Cardiac septum (tissue), 1 donor: Measurements from ENCODE around the gene TENM4. TPM values are rescaled to one million over a fixed set of nuclear protein-coding genes. Genes with fewer than 3 reads are reported as not detected.

ENCODE experiments used
- DNase-seq: peaks from one replicate; pipeline ENCODE4 v3.0.0-alpha.2; 2020; ENCODE audit warnings: low spot score
- intact Hi-C: fragments of 100-400 bp; cut with DNase I; formaldehyde crosslinking; loops from one replicate; pipeline ENCODE4 v1.14.0; 2022
- total RNA-seq: library from RNA; stranded (reverse); fragmentation: NEBNext Ultra II Directional; extraction: Animal tissue kit (Norgen Biotek cat#: 25700); gene quantifications from one replicate; pipeline ENCODE4 v1.2.1, GENCODE V29; 2021
- donor health status: DM: no; HTN: no; CAD: no.

TENM4 gene
- total RNA-seq, 1 donor from 2014 or later, result 3.4 TPM

DNA sequence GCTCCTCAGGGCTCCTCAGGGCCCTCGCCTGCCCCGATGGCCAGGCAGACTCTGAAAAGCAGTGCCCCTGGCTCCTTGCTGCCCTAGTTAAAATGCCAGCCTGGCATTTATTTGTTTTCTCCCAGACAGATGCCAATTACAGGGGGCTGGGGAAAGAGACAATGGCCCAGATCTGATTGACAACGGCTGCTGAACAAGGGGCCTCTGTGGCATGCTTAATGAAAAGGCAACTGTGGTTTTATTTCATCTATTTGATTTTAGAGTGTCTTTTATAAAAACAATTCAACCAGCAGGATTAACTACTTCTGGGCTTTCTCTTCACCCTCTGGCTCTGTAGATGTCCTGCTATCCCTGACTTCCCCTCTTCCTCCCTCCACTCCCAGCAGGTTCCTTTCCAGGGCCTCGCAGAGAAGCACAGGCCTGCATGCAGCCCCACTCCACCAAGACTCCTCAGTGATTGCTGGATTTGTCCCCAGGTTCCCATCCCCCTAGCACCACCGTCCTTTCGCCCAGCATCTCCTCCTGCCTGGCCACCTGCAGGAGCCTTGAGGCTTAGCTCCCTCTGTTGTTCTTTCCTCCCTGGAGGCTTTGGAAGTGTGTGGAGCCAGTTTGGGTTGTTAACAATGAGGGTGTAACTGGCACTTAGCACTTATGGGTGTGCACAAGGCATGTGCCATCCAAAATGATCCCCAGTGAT, 171.1 kb downstream of the TENM4 start:
- intact Hi-C loops, result no loop called here
- no peak for DNase-seq

DNA sequence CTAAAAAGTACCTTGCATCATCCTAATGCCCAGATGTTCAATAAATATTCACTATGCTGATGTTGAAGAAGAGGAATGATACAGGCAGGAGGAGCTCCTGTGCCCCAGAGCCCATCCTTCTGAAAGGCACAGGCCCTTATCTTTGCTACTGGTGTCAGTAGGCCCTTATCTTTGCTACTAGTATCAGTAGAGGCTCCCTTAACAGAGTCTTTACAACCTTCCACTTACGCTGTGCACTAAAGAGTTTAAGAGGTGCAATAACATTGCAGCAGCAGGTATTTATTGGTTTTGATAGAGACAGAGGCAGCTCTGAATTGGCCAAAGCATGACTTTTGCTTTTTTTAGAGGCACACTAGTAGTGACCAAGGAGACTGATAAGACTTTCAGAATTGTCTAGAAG, 174.4 kb downstream of the TENM4 start:
- intact Hi-C loops, result no loop called here
- DNase-seq, result no peak

- intact Hi-C loops, result no loop called here
- no peak for DNase-seq
Measured at GRCh38 chr11:79265756-79266322, 175.0 kb downstream of the TENM4 start.

DNA sequence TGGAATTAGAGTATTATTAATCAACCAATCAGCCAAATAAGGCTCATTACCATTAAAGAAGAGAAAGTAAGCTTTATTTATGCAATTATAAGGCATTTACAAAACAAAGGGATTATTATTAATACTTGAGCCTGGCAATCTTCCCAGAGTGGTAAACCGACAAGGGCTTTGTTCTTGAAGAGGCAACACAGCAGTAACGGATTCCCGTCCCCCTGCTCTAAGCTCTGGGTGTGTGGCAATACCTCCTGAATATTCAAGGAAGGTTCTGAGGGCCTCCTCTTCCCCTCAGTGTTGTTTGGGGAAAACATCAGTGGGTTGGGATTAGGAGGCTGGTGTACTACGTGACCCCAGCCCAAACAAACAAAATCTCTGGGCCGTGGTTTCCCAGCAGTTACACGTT, 176.5 kb downstream of the TENM4 start:
- intact Hi-C loops, result no loop called here
- DNase-seq, result no peak

DNA sequence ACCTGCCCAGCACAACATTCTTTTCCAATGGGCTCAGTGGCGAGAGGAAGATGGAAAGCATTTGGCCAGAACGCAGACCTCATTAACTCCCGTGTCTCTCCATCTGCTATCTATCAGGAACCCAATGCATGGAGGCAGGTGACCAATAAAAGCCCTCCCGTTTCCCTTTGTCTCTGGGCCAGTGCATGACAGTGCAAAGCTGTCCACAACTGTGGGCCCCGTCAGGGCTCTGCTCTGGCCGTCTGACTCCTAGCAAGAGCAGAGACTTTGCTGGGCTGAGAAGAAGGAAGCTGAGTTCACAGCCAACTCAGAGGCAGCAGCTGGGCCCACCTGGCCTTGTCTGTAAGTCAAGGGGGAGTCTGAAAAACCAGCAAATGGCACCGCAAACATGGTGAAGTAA, 177.8 kb downstream of the TENM4 start:
- intact Hi-C loops, result no loop called here
- DNase-seq, result no peak

DNA sequence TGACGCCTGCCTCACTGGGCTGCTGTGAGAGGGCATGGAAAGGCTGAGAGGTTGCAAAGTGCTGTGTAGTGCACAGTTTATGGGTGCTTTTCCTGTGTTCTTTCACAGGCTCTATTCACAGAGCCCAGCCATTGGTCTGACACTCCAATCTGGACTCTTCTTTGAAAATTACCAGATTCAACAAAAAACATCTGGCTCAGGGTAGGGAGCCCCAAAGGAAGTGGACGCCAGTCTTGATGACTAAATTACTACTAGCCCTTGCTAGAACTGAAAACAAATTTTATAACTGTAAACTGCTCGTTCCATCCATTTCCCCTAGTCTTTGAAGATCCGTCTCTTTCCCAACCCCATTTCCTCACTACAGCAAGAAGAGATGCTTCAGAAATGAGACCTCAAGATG, 178.6 kb downstream of the TENM4 start:
- no peak for DNase-seq
- intact Hi-C loops, result no loop called here

- intact Hi-C loops, result no loop called here
- no peak for DNase-seq
Measured at GRCh38 chr11:79261684-79262083, 179.1 kb downstream of the TENM4 start.

DNA sequence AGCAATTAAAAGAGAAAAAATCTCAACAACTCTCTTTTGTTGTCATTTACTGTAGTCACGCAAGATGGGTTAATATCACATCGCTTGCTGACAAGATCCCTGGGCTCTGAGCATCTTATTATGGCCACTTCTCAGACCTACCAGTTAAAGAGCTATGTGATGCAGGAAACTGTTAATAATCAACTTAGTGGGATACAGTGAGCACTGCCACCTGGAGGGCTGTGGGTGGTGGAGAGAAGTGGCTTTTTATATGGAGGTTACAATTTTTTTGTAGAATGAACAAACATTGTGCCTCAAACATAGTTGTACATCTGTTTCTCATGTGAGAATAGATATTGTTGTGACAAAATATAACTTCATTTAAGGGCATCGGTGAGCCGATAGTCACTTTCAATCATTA, 181.0 kb downstream of the TENM4 start:
- intact Hi-C loops, result no loop called here
- DNase-seq, result no peak

DNA sequence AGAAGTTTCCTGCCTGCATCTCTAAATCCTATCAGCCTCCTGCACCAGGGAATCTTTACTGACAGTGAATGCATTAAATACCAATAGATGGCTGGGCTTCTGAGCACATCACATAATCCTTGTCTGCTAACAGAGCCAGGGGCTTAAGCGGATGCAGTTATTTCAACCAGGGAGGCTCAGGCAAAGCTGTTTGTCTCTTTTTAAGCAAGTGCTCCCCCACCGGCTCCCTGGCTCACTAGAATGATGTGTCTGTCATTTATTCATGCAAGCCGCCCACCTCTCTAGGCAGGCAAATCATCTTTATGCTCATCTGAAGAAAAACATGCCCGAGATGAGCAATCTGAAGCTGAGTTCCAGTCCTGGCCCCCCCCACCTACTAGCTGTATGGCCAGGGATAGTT, 182.3 kb downstream of the TENM4 start:
- intact Hi-C loops, result no loop called here
- no peak for DNase-seq

- no peak for DNase-seq
- intact Hi-C loops, result no loop called here
Measured at GRCh38 chr11:79255965-79256364, 184.9 kb downstream of the TENM4 start.

DNA sequence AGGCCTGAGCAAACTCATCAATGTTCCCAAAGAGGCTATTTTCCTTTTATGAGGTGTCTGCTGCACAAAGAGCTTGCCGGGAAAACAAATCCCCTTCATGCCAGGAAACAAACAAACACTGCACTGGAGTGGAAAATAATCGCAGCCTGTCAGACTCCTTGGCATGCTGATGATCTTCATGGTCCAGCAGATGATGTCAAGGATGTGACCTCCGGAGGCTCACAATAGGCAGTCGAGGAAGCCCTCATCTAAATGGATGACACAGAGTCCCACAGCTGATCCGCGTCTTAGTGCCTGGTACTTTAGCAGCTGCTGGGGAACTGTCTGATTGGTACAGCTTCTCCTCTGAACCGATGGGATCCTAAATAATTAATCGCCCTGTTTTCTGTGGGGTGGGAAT, 187.6 kb downstream of the TENM4 start:
- intact Hi-C loops, result no loop called here
- no peak for DNase-seq

GRCh38 chr11:79249295-79249993, 191.4 kb downstream of the TENM4 start:
- intact Hi-C loops, result no loop called here
- no peak for DNase-seq

DNA sequence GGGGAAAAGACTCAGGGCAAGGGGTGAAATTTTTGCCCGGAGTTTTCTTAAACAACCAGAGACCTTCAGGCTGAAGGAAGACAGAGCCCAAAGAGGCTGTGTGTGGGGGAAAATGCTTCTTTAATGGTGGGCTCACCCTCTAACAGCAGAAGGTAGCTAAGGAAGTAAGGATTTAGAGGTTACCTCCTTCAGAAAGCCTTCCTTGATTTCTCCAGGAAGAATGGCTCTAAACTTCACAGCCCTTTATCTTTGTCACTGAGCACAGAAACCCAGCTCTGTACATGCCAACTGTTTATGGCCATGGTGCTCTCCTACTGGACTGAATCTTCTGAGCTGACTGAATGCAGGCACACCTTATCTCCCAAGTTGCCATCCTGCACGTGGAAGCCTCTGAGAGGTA, 196.0 kb downstream of the TENM4 start:
- intact Hi-C loops, result no loop called here
- DNase-seq, result no peak

DNA sequence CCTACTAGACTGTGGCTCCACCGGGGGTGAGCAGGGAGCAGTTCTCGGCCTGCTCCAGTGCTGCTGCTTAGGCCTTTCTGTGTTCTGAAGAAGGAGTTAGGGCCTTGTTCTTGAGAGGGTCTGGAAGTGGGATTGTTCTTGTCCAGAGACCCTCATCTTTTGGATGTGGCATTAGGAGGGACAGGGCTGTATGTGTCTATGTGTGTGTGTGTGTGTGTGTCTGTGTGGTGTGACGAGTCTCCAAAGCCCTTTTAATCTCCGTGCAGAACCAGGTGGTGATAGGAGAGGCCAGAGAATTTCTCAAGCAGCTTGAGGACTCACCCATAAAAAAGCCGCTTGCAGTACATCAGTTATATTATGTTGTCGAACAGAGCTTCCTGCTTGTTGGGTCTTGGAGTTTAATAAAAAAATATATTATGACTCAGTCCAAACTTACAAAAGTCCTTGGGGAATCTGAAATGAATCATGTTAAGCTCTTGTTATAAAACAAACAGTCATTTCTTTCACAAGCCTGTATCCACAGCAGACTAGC, 196.5 kb downstream of the TENM4 start:
- intact Hi-C loops, result no loop called here
- DNase-seq, result no peak

DNA sequence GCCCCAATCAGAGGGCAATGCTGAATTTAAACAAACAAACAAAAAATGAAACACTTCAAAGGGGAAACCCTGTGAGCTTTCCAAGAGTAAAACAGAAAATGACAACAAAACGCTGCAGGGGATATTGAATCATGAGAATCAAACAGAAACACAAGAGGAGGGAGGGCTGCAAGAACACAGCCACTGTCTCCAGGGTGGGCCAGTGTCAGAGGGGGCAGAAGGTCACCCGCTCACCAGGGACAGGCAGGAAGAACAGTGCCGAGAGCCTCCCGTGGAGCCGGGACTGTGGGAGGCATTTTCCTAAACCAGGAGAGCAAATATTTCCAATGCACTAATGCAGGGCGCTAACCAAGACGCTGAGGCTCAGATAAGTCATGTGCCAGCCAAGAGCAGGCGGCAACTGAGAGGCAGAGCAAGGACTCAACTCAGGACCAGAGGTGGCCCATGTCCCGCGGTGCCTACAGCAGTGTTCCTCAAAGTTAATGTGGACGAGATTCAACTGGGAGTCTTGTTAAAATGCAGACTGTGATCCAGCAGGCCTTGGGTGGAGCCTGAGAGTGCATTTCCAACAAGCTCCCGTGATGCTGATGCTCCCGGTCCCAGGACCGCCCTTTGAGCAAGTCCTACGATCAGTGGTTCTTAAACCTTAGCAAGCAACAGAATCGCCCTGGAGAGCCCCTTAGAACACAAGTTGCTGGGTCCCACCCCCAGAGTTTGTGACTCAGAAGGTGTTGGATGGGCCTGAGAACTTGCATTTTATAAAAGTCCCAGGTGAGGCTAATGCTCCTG, 197.2 kb downstream of the TENM4 start:
- DNase-seq, result no peak
- intact Hi-C loops, result no loop called here

- no peak for DNase-seq
- intact Hi-C loops, result no loop called here
Measured at GRCh38 chr11:79242616-79243015, 198.2 kb downstream of the TENM4 start.

DNA sequence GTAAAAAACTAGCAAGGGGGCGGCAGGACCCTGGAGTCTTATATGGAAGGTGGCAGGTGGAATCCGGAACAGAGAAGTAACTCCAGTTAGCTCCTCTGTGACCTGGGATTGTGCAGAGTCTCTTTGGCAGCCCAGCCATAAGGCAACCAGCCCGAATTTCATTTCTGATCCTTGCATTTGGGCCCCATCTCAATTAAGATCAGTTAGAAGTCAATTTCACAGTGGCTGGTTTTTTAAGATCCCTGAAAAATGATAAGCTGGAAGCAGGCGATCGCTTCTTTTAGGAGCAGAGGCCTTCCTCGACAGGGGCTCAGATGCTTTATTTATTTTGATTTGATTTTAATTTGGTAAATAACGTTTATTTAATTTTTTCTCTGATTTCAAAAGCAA, 199.0 kb downstream of the TENM4 start:
- intact Hi-C loops, result no loop called here
- DNase-seq, result peak; percentile 33

GRCh38 chr11:79241205-79241851, 199.5 kb downstream of the TENM4 start:
- intact Hi-C loops, result no loop called here
- DNase-seq, result peak; percentile 20

DNA sequence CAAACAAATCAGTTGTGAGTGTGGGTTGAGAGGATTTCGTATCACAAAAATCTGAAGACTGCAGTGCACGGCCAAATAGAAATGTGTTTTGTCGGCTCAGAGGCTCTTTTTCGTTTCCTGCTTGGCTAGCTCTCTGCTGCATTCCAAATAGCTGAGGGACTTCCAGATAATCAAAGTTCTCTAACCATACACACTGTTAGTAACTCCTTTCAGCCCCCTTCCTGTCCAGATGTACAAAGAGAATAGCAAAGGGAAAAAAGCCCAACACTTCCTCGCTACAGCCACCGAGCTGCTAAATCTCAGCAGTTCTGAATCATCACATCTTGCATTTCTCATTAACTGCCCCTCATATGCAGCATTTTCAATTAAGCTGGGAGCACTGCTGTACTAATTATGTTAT, 203.1 kb downstream of the TENM4 start:
- intact Hi-C loops, result loop anchor here (10.0 kb wide), 1 partner anchor 197 kb away; no protein-coding TSS in a partner anchor
- DNase-seq, result peak; percentile 31

DNA sequence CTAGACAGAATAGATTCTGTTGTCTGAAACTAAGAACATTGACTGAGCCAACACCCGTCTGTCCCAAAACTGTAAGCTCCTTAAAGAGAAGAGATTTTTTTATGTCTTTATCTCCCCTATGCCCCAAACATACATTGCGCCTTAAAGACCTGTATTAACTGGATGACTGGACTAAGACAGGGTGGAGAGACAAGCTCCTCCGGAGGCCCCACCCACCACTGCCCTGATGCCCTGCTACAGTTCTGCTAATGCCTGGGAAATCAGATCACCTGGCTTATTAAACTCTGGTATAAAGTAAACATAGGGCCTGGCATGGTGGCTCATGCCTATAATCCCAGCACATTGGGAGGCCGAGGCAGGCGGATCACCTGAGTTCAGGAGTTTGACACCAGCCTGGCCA, 203.7 kb downstream of the TENM4 start:
- intact Hi-C loops, result loop anchor here (10.0 kb wide), 1 partner anchor 198 kb away; no protein-coding TSS in a partner anchor
- no peak for DNase-seq
